ENCODE measurements around the gene PKDREJ.
"Not testable (repeated sequence)": the region's sequence is repeated elsewhere in the genome, so short reads cannot be mapped to it uniquely, and the experiment has no call there.

Gene PKDREJ

DNA sequence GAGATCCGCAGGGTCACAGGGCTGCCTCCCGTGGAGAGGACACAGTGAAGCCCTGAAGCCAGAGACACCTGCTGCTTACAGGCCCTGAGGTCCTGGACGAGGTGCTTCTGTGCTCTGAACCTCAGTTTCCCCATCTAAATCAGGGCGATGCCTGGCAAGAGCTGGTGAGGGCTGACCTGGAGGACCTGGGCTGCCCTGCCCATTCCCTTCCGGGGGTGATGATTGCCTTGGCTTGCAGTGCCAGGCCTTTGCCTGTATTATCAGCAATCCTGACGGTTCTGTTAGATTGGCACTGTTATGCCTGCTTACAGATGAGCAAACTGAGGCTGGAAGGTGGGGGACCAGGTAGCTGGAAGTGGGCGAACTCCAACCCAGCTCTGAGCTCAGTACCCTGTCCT, 25.7 kb upstream of the PKDREJ start:
- no peak for DNase-seq

DNA sequence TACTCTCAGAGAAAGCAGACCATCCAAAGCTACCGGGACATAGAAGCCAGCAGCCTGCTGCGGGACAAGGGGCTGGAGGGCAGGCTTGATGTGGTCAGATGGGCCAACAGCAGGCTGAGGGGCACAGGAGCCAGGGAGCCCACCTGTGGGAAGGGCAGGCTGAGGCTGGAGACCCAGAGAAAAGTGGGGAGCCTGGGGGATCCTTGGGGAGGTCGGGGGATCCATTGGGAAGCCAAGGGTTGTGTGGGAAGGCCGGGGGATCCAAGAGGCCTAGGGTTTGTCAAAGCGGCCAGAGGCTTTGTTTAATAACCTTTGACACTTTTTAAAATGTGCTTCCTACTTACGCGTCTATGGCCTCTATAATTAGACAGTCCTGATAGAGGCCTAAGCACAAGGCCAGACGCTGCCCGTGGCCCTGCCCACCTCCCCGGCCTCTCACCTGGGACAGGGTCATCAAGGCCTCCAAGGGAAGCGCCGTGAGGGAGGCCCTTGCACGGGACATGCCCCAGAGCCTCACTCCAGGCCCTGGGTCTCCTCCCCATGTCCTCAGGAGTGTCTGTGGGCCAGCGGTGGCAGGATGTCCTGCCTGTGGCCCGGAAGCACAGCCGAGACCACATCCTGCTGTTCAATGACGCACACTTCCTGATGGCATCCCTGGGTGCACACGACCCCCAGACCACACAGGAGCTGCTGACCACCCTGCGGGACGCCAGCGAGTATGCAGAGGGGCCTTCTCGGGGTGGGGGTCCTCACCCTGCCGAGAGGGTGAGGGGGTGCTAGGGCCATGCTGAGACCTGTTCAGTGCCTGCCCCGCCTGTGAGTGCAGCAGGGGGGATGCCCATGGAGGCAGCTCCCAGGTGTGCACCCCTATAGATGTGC, 25.0 kb upstream of the PKDREJ start:
- DNase-seq = no peak

DNA sequence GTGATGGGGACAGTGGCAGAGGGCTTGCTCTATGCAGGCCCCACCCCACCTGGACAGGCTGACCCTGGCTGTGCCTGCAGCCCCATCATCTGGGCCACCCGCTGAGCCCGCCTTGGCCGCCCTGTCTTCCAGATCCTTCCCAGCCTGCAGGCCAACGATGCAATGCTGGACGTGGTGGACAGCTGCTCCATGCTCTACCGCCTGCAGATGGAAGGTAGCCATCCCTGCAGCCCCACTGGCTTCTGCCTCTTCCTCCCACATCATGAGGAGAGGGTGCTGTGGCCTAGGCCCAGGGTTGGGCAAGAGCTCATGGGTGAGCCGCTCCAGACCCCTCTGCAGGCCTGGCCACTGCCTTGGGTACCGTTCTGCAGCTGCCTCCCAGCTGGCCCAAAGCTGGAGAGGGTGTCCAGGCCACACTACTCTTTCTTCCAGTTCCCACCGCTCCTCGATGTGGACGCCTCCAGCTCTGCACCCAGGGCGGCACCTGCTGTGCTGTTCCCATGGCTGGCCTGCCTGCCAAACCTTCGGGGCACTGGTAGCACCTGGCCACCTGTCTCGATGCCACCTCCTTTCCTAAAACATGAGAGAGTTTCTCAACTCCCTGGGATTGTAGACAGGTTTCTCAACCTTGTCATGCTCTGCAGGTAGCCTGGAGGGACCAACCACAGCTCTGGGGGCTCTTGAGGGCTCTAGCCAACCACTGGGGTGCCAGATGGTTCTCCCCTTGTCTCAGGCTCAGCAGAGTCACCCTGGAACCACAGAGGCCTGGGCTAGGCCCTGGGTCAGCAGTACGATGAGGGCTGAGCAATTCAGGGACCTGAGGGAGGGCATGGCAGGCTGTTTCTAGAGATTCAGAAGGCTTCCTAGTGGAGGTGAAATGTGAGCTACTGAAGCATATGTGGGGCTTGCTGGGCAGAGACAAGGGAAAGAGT, 24.1 kb upstream of the PKDREJ start:
- no peak for DNase-seq

DNA sequence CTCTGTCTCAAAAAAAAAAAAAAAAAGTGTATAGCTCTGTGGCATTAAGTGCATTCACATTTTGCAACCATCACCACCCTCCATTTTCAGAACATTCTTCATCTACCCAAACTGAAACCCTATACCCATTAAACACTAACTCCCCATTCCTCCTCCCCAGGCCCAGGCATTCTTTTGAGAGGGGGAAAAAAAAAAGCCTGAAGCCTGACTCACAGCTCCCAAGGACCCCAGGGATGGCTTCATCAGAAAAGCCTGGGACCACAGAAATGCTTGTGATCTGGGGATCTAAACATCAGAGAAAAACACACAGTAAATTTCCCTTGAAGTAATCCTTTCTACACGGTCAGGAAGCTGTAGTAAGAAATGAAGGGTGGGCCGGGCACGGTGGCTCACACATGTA, 22.9 kb upstream of the PKDREJ start:
- no peak for DNase-seq

DNA sequence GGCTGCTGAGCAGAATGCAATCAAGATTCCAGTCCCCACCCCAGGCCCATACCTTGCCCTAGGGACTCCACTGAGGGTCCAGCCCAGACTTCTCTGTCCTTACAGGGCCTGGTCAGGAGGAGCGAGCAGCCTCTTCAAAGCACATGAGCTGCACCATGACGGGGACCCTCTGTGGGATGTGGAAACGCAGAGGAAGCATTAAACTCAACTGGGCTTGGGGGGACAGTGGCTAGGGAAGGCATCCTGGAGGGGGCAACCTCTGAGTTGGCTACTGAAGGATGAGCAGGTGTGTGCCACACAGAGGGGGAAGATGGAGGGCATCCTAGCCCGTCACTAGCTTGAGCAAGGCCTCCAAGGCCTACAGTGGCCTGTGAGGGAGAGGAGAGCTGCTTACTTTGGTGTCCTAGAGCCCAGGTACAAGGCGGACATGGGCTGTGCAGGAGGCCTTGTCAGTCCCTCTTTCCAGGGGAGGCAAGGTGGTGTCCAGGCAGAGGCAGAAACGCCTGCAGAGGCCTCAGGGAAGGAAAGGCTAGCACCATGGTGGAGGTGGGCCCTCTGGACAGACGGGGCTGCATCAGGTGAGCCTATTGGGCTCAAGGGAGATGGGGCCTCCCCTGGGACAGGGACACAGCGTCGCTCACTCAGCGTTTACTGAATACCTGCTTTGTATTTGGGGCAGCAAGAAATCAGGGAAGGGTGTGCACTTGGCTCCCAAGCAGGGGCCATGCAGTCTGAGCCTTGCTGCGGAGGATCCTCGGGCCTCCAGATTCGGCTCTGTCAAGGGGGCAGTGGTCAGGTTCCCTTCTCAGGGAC, 18.9 kb upstream of the PKDREJ start:
- no peak for DNase-seq

DNA sequence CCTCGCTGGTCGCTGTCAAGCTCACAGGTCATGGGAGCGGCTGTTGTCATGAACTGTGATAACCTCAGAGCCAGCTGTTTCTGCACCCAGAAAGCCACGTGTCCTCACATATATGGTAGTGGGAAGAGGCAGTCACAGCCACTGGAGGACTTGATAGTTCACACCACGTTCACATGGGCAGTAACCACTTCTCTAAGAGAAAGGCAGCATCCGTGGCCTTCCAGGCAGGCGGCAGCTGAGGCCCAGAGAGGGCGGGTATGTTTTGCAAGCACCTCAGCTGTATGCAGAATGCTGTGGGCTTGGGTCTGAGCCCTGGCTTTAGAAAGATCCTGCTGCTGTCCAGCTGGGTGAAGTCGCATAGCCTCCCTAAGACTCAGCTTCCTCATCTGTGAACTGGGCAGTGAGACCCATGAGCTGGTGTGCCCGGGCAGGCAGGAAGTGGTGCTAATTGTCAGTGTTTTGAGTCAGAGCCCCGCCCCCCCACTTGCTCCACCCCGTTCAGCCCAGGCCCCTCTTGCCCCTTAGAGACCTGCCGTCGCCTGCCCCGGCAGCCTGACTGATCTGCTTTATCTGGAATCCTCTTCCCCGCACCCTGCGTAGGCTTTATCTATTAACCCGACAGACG, 18.0 kb upstream of the PKDREJ start:
- DNase-seq = peak in 8 of 14 donors; percentile 24 to 68 (median 44)

DNA sequence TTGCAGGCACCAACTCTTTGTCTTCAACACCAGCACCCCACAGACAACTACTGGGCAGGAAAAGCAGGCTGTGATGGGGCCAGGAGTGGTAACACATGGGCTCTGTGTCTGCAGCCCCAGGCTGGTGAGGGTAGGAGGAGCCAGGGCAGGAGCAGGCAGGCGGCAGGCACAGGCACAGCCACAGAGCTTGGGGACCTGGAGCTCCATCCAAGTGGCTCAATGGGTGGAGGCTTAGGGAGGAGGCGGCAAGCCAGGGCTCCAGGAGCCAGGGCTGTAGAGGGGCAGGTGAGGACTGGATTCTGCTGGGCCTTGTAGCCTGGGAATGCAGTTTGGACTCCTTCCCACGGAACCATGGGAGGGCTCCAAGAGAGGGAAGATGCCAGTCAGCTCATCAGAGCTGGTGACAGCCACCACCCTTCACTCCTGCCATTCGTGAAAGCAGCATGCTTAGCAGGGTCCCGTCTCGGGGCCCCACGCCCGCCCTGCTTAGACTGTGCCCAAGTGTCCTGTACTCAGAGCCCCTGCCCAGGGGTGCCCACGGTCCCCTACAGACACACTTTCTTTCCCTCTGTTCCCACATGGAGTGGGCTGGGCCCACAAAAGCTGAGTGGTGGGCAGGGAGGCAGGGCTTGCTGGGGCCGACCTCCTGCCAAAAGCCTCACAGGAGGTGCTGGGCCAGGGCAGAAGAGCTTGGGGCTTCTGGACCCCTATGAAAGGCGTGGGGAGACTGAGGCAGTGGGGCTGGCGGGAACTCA, 17.1 kb upstream of the PKDREJ start:
- DNase-seq = no peak

DNA sequence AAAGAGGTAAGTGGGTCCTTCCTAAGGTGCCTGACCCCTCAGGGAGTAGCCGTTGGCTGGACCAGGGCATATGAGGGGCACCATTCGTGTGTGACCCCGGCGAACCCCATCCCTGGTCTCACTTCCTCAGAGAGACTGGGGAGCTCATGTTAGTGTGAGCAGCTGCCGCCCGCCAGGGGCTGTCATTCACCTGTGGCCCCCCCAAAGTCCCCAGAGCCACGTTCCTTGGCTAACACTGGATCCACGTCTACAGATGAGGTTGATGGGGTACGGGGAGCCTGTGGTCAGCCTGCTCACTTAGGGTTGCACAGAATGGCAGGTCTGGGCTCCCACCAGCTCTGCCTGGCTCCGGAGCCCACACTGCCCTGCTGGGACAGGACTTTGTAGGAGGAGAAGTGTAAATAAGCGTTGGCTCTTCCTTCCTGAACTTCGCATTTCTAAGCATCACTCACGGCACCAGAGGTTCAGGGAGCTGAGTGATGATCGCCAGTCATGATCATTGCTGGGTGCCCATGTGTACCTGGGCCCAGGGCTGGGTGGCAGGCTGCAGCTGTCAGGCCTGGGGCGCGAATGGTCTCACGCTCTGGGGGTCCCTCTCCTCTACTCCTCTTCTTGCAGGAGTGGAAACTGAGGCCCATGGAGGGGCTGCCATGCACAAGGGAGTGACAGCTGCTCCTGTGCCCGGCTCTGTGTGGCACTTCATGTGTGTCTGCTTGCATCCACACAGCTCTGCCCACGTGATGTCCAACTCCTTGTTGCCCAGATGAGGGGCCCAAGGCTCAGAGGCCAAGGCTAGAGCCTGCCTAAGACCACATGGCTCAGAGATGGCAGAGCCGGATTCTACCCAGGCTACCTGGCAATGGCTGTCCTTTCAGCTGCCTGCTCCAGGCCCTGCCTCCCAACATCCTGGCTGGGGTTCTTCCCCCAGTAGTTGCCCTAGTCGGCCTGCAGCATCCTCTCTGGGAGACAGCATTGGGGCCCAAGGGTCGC, 15.8 kb upstream of the PKDREJ start:
- no peak for DNase-seq

DNA sequence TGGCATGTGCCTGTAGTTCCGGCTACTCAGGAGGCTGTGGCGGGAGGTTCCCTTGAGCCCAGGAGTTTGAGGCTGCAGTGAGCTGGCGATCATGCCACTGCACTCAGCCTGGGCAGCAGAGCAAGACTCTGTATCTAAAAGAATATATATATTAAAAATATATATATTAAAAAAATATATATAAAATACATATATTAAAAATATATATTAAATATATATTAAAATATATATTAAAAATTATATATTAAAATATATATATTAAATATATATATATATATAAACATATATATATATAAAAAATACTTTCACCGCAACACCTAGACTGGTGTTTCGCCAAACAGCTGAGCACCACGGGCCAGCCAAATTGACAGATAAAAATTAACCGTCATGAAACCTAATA, 13.4 kb upstream of the PKDREJ start:
- DNase-seq = no peak

DNA sequence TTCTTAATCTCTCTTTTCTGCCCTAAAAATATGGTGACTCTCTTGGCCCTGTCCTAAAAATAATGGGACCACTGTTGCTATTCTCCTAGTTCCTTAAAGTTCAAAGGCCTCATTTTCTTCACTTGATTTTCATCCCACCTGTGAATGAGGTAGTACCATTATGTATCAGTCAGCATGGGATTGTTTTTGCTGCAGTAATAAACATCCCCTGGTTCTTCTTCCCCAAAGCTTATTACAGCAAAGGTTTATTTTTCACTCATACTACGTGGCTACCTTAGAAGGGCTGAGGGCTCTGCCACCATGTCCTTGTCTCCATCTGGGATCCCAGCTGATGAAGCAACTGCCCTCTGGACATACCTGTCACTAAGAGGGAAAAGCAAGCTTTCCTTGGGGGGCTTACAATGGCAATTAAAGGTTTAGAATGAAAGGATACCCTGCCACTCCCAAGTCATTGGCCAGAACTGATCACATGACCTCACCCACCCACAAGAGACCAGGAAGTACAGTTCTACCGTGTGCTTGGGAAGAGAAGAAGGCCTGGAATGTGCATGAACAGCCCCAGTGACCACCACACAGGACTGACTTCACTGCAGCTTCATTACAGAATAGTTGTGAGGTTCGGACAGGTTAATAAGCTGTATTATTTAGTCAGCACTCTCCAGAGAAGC, 12.4 kb upstream of the PKDREJ start:
- DNase-seq = no peak

DNA sequence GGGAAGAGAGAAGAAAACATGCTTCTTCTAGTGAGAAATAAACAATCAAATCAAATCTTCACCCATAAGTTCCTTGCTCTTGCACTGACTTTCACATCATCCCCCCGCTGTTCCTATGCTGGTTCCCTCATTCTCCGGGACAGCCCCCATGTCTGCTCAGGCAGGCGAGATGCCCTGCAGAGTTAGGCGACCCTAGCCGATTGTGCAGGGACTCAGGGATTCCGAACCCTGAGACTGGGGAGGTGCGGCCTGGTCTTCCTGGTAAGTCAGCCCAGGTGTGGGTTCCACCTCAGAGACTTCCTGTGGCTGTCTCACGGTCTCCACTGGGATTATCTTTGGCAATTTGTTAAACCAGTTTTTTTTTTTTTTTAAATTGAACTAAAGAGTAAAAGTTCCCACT, 11.2 kb upstream of the PKDREJ start:
- DNase-seq = no peak

DNA sequence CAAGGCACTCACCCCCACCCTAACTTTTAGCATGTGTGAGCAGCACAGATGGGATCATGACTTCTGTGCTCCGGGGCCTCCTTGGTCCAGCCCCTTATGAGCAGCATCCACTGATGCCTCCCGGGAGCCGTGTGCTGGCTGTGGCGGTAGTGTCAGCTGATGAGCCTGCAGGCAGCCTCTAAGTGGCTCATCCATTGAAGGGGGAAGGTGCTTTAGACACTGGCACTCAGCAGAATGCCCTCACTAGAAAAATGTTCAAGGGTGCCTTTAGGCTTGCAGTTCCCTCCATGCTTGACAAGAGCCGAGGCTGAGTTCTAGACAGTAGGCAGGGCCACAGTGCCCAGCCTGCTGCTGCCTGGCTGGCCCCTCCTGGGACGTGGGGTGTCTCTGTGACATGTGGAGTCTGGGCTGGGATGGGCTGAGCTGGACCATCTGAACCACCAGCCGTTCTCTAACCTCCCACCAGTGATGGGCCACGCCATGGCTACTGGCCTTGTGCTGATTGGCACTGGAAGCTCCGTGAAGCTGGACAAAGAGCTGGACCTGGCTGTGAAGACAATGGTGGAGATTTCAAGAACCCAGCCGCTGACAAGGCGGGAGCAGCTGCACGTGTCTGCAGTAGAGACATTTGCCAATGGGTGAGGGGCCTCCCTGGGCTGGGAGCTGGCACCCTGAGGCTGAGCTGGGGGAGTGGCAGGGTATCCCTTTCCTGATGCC, 10.4 kb upstream of the PKDREJ start:
- no peak for DNase-seq

DNA sequence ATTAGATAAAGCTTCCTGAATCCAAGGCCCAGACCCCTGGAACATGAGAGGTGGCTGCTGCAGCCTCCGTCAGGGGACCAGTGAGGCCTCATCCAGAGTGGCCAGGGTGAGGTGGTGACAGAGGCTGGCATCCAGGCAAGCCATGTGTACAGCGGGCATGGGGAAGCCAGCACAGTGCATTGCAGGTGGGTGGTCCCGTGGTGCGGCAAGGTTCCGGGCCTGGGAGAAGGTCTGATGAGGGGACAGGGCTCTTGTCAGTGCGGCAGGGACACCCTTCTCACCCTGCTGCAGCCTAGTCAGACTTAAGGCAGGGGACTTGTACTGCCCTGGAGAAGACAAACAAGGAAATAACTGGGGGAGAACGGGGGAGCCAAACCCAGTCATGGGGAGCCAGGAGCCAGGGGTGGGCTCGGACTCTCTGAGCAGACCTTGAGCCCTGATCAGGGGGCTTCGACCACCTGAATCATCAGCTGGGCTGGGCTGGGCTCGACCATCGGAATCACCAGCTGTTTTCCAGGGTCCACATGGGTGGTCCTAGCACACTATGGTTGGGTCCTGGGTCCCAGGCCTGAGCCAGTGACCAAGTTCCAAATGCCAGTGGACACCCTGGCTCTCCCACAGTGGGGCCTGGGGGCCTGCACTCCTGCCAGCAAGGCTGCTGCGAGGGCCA, 9.8 kb upstream of the PKDREJ start:
- no peak for DNase-seq

DNA sequence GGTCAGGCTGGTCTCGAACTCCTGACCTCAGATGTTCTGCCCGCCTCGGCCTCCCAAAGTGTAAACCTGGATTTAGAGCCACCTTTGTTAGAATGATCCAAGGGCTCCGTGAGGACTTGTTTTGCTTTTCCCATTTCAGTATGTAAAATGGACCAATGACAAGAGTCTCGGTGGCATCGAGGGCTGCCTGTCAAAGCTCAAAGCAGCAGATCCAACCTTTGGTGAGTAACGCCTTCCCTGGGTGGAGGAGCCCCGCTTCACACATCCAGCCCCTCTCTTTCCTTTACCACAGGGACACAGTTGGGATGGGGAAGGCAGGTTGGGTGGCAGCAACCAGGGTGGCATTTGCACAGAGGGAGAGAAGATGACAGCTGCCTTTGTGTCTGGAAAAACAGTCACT, 9.1 kb upstream of the PKDREJ start:
- no peak for DNase-seq

DNA sequence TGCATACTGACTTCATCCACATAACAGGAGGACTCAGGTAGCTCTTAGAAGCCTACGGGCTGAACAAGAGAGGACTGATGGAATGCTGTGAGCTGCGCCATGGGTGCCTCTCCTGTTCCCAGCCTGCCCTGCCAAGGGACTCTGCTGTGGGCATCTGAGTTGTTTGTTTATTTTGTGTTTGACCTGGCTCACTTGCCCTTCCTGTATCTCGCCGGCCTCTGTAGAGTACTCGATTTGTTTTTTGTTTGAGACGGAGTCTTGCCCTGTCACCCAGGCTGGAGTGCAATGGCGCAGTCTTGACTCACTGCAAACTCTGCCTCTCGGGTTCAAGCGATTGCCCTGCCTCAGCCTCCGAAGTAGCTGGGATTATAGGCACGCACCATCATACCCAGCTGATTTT, 6.4 kb upstream of the PKDREJ start:
- no peak for DNase-seq

DNA sequence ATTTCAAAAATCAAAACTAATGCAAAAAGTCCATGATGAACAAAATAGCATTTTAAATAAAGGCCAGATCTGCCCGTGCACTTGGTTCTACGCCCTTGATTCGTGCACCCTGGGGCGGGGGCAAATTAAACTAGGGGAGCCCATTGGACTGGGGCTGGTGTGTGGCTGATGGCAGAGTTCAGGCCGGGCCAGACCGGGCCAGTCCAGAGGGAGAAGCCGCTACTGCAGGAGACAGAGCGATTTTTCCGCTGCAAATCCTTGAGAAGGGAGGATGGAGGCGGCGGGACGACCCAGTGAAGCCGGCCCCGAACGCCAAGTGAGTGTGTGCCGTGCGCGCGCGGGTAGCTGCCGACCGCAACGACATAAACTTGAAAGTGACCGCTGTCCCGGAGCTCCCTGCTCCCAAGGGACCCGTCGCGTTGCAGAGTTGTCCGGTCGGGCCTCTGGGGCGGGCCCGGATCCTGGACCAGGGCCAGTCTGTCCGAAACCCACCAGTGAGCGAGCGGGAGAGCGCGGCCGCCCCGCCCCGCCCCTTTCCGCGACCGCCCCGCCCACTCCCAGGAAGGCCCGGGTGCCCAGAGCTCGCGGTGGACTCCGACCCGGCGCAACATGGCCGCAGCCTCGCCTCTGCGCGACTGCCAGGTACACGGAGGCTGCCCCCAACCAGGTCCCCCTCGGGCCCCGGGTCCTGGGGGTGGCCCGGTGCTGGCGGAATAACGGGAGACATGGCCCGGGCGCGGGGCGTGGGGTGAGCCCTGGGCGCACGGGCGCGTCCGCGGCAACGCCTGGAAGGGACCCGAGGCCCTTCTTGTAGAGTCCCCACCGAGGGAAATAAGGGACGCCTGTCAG, 4.5 kb upstream of the PKDREJ start, which contains the start of gene TTC38:
Gene TTC38, plus strand, starts transcription at position 578 of the 849 bp plus-strand sequence. Its CDS starts 32 bp downstream, at position 610.
- DNase-seq = peak in 13 of 14 donors; percentile 46 to 88 (median 76)

DNA sequence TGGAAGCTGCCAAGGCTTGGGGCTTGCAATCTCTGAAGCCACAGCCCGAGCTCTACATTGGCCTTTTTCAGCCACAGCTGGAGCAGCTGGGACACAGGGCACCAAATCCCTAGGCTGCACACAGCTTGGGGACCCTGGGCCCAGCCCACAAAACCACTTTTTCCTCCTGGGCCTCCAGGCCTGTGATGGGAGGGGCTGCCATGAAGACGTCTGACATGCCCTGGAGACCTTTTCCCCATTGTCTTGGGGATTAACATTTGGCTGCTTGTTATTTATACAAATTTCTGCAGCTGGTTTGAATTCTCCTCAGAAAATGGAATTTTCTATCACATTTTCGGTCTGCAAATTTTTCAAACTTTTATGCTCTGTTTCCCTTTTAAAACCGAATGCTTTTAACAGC, 2.5 kb upstream of the PKDREJ start:
- not testable (repeated sequence) for DNase-seq
